NB4 (cell line): ENCODE data around the gene PCDHB11.
"Not testable (repeated sequence)": the region's sequence is repeated elsewhere in the genome, so short reads cannot be mapped to it uniquely, and the experiment has no call there.

Experiments used
- CTCF ChIP-seq: IDR thresholded peaks from one replicate; pipeline ENCODE4 v1.5.1; 2012; ENCODE audit warnings: low read depth, low read length
- MAX ChIP-seq: IDR thresholded peaks from 2 replicates; pipeline ENCODE4 v1.6.1; 2011; ENCODE audit warnings: low read depth, low read length
- MYC ChIP-seq: IDR thresholded peaks from 2 replicates; pipeline ENCODE4 v1.6.1; 2011; ENCODE audit warnings: low read depth, low read length
- POLR2A ChIP-seq: IDR thresholded peaks from 2 replicates; pipeline ENCODE4 v1.6.1; 2011; ENCODE audit warnings: mild to moderate bottlenecking; ENCODE audit not compliant: insufficient read length; ENCODE audit errors: extremely low read depth

DNA sequence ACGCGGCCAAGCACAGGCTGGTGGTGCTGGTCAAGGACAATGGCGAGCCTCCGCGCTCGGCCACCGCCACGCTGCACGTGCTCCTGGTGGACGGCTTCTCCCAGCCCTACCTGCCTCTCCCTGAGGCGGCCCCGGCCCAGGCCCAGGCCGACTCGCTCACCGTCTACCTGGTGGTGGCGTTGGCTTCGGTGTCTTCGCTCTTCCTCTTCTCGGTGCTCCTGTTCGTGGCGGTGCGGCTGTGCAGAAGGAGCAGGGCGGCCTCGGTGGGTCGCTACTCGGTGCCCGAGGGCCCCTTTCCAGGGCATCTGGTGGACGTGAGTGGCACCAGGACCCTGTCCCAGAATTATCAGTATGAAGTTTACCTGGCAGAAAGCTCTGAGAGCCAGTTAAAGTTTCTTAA lies 41.5 kb upstream of the PCDHB11 start:
- not testable (repeated sequence) for TF ChIP-seq POLR2A, MAX, CTCF, MYC
